Retinal pigment epithelial cell (primary cell): Measurements from ENCODE around the gene SYNDIG1.

Source experiments
- DNase-seq: peaks from one replicate; pipeline ENCODE4 v3.0.0-alpha.2; 2010; ENCODE audit warnings: low read depth
- H3K4me3 ChIP-seq: 2 replicates; pipeline ENCODE4 v1.5.1; 2011; ENCODE audit warnings: mild to moderate bottlenecking, low read length, control low read depth, moderate library complexity
- TF ChIP-seq, protein P1 (sequence below): conservative IDR thresholded peaks from 2 replicates; pipeline ENCODE4 v1.5.1; 2011; ENCODE audit warnings: low read depth, low read length, control low read depth, inconsistent platforms

Gene SYNDIG1

DNA sequence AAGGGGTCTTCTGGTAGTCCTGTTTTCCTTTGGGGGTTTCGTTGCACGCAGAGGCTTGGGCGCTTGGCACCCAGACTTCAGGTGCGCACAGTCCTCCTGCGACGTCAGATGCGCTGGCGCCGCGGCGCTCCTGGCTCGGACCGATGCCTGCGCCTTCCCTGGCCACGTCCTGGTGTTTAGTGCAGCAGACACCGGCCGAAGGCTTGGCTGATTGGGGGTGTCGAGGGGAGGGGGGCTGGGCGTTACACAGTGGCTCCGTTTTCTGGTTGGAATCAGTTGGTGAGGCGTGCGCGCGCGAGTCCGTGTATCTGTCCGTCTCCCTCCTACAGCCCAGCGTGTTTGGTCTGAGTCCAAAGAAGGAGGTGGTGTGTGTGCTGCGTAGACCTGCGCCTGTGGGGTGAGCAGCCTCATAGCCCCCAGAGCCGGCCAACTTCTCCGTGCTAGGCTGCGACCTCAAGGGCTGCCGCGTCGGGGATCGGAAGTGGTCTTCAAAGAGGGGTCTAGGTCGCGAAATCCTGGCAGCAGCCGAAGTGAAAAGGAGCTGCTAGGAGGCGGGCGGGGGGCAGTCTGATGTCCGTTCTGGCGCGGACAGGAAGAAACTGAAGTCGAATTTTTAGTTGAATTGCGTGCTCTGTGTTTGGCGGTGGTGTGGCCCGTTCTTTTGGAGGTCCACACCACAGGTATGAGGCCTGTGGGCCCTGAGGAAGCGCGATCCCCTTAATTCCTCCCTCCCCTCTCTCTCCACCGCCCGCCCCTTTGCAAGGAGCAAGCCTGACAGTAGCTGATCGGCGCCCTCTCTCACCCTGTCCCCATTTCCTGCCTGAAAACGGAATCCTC is 1.5 kb downstream of the SYNDIG1 start:
- H3K4me3 ChIP-seq: no peak overlapping the region
- TF ChIP-seq, protein P1, sequence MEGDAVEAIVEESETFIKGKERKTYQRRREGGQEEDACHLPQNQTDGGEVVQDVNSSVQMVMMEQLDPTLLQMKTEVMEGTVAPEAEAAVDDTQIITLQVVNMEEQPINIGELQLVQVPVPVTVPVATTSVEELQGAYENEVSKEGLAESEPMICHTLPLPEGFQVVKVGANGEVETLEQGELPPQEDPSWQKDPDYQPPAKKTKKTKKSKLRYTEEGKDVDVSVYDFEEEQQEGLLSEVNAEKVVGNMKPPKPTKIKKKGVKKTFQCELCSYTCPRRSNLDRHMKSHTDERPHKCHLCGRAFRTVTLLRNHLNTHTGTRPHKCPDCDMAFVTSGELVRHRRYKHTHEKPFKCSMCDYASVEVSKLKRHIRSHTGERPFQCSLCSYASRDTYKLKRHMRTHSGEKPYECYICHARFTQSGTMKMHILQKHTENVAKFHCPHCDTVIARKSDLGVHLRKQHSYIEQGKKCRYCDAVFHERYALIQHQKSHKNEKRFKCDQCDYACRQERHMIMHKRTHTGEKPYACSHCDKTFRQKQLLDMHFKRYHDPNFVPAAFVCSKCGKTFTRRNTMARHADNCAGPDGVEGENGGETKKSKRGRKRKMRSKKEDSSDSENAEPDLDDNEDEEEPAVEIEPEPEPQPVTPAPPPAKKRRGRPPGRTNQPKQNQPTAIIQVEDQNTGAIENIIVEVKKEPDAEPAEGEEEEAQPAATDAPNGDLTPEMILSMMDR: no peak
- DNase-seq: no peak

DNA sequence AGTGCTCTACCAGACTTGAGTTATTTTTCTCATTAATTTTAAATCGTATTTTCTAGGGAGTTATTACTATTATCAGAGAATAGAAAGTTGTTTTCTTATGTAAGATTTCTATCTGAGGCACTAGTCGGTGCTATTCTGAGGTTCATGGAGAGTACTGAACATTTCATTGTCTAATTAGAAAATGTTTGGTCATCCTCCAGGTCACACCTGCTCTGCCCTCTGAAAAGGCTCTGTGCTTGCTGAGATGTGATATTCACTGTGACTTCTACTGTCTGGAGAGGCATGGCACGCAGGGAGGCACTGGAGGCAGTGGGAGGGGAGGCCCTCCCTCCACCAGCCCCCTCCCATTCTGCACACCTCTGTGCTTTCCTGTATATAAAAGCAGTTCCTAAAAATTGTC is 3.0 kb downstream of the SYNDIG1 start:
- TF ChIP-seq, protein P1: no peak
- DNase-seq: no peak
- no peak overlapping the region for H3K4me3 ChIP-seq

DNA sequence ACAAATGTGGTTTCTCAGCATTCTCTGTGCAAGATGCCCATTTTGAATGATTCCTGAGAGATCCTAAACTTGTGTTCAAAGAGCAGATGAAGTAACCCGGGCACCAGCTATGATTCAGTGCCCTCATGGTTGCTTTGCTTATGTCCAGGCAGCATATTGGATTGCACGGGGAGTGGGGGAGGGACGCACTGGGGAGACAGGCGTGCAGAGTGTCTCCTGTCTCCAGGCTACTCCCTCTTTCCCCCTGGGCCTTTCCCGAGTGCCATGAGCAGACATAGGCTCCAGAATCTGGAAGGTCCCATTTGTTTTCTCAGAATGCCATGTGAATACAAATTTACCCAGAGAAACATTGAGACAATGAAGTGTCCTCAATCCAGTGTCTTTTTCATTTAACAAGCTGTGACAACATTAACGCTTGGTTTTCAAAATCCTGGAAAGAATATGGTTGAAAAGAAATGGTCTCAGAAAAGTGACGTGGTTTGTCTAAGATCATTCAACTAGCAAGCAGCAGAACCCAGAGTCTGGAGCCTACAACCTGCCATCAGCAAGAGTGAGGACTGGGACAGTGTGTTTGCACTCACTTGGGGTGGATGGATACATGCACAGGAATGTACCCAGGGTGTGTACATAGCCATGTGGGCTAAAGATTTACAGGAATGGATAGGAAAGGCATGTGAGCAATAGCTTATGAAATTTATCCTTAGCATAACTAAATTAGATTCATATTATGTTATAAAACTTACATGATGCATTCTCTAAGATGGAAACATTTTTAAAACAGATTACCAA is 4.2 kb downstream of the SYNDIG1 start:
- TF ChIP-seq, protein P1: no peak
- H3K4me3 ChIP-seq: no peak overlapping the region
- DNase-seq: no peak

DNA sequence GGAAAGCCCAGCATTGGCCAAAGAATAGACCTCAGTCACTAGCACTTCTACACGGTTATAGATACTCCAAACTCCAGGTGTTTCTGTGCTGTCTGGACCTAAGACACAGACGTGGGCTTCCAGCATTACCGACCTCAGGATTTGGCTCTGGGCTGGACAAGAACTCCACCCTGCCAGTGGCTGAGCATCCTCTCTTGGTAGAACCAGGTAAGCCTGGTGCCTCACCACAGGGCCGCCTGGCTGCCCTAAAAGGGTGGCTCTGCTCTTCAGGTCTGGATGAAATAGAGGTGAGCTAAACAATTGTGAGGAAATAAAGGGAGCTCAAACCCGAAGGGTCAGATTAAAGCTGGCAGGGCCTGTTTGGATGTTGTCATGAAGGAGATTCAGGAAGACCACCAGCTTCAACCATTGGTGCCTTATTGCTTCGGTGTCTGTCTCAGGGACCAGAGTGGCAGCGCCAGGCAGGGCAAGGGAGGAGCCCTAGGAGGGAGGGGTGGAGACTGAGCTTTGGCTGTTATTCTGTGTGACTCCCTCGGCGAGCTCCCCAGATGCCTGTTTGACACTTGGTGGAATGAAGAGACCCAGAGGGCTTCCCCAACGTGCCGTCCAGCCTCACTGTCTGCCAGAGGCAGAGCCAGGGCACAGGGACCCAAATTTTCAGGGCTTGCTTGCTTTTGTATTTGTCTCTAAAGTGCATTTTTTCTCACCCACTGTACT is 8.6 kb downstream of the SYNDIG1 start:
- TF ChIP-seq, protein P1: no peak
- no peak for DNase-seq
- H3K4me3 ChIP-seq: no peak overlapping the region

DNA sequence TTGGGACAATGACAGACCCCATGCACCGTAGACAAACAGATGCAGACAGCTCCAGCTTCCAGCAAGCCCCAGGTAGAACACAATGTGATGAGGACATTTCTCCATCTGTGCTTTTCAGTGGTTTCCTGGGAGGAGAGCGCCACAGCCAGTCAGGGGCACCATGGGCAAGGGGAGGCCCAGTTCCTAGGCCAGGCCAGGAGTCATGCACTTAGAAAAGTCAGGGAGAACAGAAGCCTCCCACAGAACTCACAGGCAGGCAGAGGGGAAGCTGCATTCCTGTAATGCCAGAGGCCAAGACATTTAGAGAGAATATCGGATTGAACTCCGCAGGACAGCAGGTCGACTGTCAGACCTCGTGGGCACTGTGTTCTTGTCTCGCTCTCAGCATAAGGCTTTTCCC is 9.2 kb downstream of the SYNDIG1 start:
- no peak for DNase-seq
- no peak overlapping the region for H3K4me3 ChIP-seq
- TF ChIP-seq, protein P1: no peak

DNA sequence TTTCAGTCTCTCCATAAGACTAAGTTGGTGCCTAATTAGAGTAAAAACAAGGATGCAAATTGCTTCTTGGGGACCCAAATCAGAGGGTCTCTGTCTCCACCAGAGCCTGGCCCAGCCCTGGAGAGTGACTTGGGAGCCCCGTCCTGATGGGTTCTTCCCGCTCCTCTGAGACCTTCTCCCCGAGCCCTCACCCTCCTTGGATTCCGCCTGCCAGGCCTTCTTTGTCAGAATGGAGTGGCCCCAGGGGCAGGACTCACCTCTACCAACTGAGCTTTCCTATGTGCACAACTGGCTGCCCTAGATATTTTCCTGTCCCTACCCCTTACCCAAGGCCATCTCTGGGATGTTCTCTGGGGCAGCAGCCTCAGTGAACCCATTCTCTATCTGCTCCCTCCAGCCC is 9.7 kb downstream of the SYNDIG1 start:
- DNase-seq: no peak
- no peak overlapping the region for H3K4me3 ChIP-seq
- TF ChIP-seq, protein P1: no peak
